DMS 273 treated with DMSO at 0.1 percent for 48 hours (cell line): Measurements from ENCODE around the gene SH2D2A.

ENCODE experiments used
- DNase-seq: peaks from one replicate; lab custom pipeline; 2025; lab: John Stamatoyannopoulos, UW

Gene SH2D2A

DNA sequence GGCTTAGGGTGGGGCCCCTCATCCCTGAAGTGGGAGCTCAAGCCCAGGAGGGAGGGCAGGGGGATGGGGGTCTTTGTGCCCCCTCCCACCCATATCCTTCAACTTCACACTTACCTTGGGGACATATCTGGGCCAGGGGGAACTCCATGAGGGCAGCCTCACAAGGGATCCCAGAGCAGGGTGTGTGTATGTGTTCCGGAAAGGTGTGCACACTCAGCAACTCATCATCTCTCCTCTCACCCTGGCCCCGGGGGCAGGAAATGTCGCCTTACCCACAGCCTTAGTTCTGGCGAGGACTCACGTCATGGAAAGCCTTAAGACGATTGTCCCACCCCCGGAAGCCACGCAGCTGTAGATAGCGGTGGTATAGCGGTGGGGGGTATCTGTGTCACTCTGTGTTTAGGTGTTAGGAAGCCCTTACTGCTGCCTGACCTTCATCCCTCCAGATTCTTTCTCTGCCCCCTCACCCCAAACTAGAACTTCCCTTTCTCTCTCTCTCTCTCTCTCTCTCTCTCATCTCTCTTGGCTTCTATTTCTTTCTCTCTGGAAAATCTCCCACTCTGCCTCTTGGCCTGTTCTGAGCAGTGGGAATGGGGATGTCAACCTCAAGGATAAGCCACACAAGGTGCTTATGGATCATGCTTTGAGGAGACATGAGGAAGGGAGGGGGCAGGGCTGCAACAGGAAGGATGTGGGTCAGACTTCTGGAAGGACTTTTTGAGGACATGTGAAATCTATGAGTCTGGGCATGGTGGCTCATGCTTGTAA, at the start of gene SH2D2A:
Gene SH2D2A (minus strand): TSS at position 288 of the 768 bp plus-strand sequence. CDS start 140 bp downstream, at position 148.
- DNase-seq: no peak

- DNase-seq: no peak
Measured at GRCh38 chr1:156865865-156866248, 49.2 kb upstream of the SH2D2A start.

DNA sequence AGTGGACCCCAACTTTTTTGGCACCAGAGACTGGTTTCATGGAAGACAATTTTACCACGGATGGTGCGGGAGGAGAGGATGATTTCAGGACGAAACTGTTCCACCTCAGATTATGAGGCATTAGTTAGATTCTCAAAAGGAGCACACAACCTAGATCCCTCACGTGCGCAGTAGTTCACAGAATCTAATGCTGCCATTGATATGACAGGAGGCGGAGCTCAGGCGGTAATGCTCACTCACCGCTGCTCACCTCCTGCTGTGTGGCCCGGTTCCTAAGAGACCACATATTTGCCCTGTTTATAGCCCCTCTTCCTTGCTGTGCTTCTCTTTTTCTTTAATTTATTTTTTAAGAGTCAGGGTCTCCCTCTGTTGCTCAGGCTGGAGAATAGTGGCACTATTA, 48.6 kb upstream of the SH2D2A start:
- no peak for DNase-seq

DNA sequence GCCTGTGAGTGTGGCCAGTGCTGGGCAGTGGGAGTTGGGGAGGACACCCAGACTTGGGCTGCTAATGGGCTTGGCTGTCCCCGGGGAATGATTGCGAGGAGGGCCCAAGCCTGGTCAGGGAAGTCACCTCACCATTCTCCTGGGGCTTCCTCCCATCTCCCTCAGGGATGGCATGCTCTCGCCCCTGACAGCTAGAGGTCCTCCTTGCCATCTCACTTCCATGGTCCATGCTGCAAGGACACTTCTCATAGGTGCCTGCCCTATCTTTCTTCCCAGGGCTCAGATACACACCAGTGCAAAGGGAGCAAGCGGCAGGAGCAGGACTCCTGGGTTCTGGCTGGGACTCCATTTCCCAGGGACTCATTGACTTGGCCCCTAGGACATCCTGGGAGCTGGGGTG, 48.1 kb upstream of the SH2D2A start:
- no peak for DNase-seq

- DNase-seq: no peak
Measured at GRCh38 chr1:156863631-156864030, 47.0 kb upstream of the SH2D2A start.

DNA sequence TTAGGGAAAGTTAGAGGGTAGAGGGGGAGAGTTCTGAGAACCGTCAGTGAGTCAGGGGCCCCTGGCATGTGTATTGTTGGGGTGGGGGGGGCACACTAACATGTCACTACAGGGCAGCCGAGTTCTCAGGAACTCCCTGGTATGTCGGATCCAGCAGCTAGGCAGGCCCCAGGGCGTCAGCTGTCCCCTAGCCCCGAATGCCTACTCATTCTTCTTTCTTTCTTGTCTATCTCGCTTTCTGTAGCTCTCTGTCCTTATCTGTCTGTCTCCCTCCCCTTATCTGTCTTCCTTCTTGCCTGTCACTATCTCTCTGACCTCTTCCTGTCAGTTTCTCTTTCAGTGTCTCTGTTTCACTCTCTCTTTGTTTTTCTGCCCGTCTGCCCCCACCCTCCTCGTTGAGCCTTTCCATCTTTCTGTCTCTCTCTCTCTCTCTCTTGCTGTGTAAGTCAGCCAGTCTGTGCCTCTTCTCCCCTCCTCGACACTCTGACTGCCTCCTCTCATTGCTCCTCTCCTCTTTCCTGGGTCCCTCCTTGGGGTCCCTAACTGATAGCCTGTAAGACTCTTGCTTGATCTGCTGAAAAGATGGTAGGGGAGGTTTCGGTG, 46.5 kb upstream of the SH2D2A start:
- DNase-seq: no peak

DNA sequence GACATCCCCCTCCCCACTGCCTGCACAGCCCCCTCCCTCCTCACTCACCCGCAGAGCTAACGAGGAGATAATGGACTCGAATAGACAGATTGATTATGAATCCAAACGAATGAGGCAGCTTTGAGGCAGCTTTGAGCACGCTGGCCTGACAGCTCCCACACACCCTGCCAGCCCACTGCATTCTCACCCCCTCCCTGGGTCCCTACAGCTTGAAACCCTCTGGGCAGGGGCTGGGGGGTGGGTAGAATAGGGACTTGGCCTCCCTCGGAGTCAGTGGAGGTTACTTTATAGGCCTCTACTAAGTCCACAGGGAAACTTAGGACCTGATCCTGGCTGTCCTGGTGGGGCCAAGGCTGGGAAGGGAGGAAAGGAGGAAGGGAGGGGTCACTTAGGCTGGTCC, 45.9 kb upstream of the SH2D2A start:
- DNase-seq: no peak

GRCh38 chr1:156860628-156861423, 44.2 kb upstream of the SH2D2A start, which contains the start of gene NTRK1:
TSS of gene NTRK1 (plus strand) at chr1:156860865. CDS start at chr1:156860935, 70 bp downstream.
- peak; percentile 71 for DNase-seq

GRCh38 chr1:156860113-156860627, 43.5 kb upstream of the SH2D2A start:
- peak; percentile 71 for DNase-seq

DNA sequence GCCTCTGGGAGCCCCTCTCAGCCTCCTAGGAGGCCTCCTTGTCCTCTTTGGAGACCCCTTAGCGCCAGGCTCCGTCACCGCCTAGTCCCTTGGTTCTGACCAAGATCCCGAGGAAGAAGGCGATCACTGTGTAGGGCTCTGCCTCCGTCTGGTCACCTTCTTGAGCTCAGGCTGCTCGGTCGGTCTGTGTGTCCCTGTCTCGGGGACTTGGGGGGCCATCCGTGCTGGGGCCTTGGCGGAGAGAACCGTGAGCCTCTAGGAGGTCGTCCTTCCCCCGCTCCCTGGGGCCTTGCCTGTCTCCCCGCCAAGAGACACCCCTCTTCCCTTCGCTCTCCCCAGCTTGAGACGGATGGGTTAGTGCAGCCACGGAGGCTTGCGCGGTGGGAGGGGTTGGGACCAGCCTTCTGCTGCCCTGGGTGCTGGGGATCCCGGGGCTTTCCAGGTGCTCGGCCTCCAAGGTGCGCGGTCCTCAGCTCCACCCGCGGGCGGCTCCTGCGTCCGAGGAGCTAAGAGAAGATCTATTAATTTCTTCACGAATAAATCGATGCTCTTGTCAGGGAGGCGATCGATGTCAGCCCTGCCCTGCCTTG, 43.0 kb upstream of the SH2D2A start:
- no peak for DNase-seq

- peak; percentile 52 for DNase-seq
Measured at GRCh38 chr1:156858959-156859522, 42.4 kb upstream of the SH2D2A start, which contains the start of gene INSRR. TSS of gene INSRR (minus strand) at chr1:156859117. CDS start at chr1:156858621, 496 bp downstream.

DNA sequence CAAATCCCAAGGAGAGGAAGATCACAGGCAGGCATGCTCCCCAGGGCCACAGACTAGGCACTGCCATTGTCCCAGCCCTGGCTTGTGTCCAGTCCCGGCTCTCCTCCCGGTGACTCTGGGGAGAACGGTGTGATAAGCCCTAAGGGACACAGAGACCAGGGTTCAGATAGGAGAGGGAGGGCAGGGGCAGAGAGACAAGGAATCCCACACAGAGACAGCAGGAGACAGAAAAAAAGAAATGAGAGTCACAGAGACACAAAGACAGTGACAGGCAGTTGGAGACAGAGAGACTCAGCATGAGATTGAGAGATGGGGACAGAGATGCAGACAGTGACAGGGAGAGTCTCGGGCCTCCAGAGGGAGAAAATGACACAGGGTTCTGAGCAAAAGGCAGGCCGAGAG, 41.9 kb upstream of the SH2D2A start:
- DNase-seq: no peak

DNA sequence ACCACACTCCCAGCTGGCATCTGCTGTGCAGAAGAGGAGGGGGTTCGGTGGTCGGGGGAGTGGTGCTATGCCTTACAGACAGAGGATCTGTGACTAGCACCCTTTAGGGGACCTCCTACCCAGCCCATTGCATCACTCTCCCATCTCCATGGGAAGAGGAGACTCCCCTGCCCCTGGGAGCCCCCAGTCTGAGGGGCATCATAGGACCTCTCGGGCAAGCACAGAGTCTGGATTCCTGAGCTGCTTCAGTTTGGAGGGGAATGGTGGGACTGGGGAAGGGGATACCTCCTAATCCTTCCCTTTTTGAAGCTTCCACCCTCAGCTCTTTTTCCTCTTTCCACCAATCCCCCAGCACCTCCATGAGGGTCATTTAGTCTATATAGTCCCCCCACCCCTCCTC, 40.9 kb upstream of the SH2D2A start:
- DNase-seq: no peak

DNA sequence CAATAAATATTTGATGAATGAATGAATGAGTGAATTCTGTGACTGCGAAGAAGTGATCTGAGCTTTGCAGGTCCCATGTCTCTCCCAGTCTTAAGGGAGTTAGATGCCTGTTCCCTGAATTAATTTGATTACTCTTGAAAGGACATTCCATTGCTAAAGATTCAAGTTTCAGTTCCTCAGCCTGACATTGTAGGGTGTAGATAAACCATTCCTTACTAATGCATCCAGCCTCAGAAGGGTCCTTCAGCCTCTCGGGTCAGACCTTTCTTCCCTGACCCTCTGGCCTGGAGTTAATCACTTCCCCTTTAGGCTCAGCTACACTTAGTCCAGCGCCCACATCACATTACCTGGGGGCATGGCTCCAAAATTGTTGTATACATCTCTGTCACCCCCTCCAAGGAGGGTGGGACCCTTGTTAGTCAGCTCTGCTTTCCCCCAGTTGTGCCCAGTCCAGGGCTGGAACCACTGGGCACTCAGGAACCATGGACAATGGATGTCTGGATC, 39.7 kb upstream of the SH2D2A start:
- no peak for DNase-seq

- DNase-seq: no peak
Measured at GRCh38 chr1:156854634-156855033, 38.0 kb upstream of the SH2D2A start.

GRCh38 chr1:156853761-156854160, 37.1 kb upstream of the SH2D2A start:
- DNase-seq: no peak

DNA sequence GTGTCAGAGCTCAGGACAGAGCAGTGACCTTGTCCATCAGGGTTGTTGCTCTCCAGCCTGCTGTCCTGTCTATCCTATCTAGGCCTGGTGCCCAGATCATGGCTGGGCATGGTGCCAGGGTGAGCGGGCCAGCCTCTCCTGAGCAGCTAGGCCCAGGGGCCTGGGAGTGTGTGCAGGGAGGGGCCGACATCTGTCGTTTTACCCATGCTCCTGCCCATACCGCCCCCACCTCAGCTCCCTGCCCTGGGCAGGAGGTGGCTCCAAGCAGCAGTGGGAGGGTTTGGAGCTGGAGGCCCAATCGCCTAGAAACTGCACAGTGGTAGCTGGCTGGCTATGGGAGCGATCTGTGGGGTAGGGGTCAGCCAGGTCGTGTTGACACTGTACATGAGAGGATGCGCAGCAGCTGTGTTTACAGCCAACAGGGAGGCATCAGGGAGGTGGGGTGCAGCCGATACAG, 35.8 kb upstream of the SH2D2A start:
- peak; percentile 99 for DNase-seq

- no peak for DNase-seq
Measured at GRCh38 chr1:156851779-156852417, 35.2 kb upstream of the SH2D2A start.

DNA sequence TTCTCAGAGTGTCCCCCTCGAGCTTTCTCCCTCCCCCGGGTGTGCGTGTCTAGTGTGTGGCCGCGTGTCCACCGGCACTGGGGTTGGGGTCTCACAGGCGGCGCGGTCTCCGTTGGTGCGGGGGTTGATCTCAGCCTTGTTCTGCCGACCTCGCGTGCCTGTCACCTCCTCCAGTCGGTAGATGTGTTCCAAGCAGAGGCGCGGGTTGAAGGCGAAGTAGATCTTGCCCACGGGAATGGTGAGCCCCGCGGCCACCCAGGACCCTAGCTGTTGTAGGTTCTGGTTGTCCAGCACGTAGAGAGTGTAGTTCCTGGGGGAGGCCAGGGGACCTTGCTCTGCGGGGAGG, 32.5 kb upstream of the SH2D2A start:
- no peak for DNase-seq

GRCh38 chr1:156848461-156849150, 32.0 kb upstream of the SH2D2A start:
- DNase-seq: no peak
